Activated T-cell treated with anti-CD3 and anti-CD28 coated beads, Interleukin-2, amount 50 U/mL, for 24 hours (primary cell): ENCODE data around the gene KIF1C.
A peak's percentile ranks its signal among the peaks of the same experiment; 100 is the strongest.

Experiments
- DNase-seq: peaks from one replicate; pipeline ENCODE4 v3.0.0-alpha.2; 2020
- H3K27ac Mint-ChIP-seq: 2 replicates; pipeline ENCODE4 v1.8.0; 2020; ENCODE audit warnings: mild to moderate bottlenecking, mixed read lengths
- H3K27me3 Mint-ChIP-seq: 2 replicates; pipeline ENCODE4 v1.8.0; 2020; ENCODE audit warnings: mixed read lengths
- H3K36me3 Mint-ChIP-seq: 2 replicates; pipeline ENCODE4 v1.8.0; 2020; ENCODE audit warnings: low read depth, mixed read lengths
- H3K4me1 Mint-ChIP-seq: 2 replicates; pipeline ENCODE4 v1.8.0; 2020; ENCODE audit warnings: low read depth, mixed read lengths
- H3K4me3 Mint-ChIP-seq: 2 replicates; pipeline ENCODE4 v1.8.0; 2020; ENCODE audit warnings: mild to moderate bottlenecking, moderate library complexity, mixed read lengths
- H3K9me3 Mint-ChIP-seq: 2 replicates; pipeline ENCODE4 v1.8.0; 2020; ENCODE audit warnings: mixed read lengths

Gene KIF1C

GRCh38 chr17:4960279-4960922 lies 37.3 kb upstream of the KIF1C start:
- Mint-ChIP-seq H3K36me3 (peaks cover 56% of the 10 kb centered on the region), H3K27me3 (no peaks in the 10 kb centered on the region), H3K4me3 (no peak overlapping the region), H3K9me3 (no peaks in the 10 kb centered on the region), H3K27ac (peak overlapping the region; percentile 22), H3K4me1 (peaks cover 6% of the 10 kb centered on the region)
- no peak for DNase-seq

GRCh38 chr17:4965311-4965986 lies 32.3 kb upstream of the KIF1C start:
- Mint-ChIP-seq H3K27me3 (no peaks in the 10 kb centered on the region), H3K36me3 (peaks cover 24% of the 10 kb centered on the region), H3K27ac (peak overlapping the region; percentile 53), H3K4me3 (peak overlapping the region; percentile 46), H3K4me1 (peaks cover 33% of the 10 kb centered on the region), H3K9me3 (peaks cover 5% of the 10 kb centered on the region)
- DNase-seq = no peak

- no peak overlapping the region for H3K27ac Mint-ChIP-seq
These were observed 30.8 kb upstream of the KIF1C start for GRCh38 chr17:4966844-4967538.

GRCh38 chr17:4967539-4968485 lies 29.9 kb upstream of the KIF1C start, which contains the start of gene SPAG7:
SPAG7 (minus strand) TSS chr17:4967817; CDS start chr17:4967804, 13 bp downstream.
- peaks cover 5% of the 10 kb centered on the region for H3K9me3 Mint-ChIP-seq
- no peak within 1 kb of the TSS for H3K4me3 Mint-ChIP-seq
- DNase-seq = peak; percentile 98
- H3K36me3 Mint-ChIP-seq = peaks cover 17% of the 10 kb centered on the region
- peaks cover 43% of the 10 kb centered on the region for H3K4me1 Mint-ChIP-seq
- no peak within 1 kb of the TSS for H3K27ac Mint-ChIP-seq
- no peaks in the 10 kb centered on the region for H3K27me3 Mint-ChIP-seq

More at GRCh38 chr17:4966844-4967538, 30.8 kb upstream of the KIF1C start:
- Mint-ChIP-seq H3K4me1 (peaks cover 43% of the 10 kb centered on the region), H3K27me3 (no peaks in the 10 kb centered on the region), H3K4me3 (no peak overlapping the region), H3K36me3 (peaks cover 17% of the 10 kb centered on the region), H3K9me3 (peaks cover 5% of the 10 kb centered on the region)
- DNase-seq = no peak

GRCh38 chr17:4968486-4969046 lies 29.2 kb upstream of the KIF1C start:
- H3K36me3 Mint-ChIP-seq = peaks cover 15% of the 10 kb centered on the region
- H3K4me1 Mint-ChIP-seq = peaks cover 43% of the 10 kb centered on the region
- H3K27ac Mint-ChIP-seq = no peak overlapping the region
- H3K4me3 Mint-ChIP-seq = no peak overlapping the region
- H3K9me3 Mint-ChIP-seq = peaks cover 5% of the 10 kb centered on the region
- H3K27me3 Mint-ChIP-seq = no peaks in the 10 kb centered on the region
- DNase-seq = peak; percentile 73

- Mint-ChIP-seq H3K4me3 (no peak overlapping the region), H3K9me3 (peaks cover 5% of the 10 kb centered on the region), H3K36me3 (peaks cover 10% of the 10 kb centered on the region), H3K4me1 (peaks cover 43% of the 10 kb centered on the region), H3K27ac (no peak overlapping the region), H3K27me3 (no peaks in the 10 kb centered on the region)
- DNase-seq = peak; percentile 78
These were observed 28.7 kb upstream of the KIF1C start for GRCh38 chr17:4969047-4969550.

- Mint-ChIP-seq H3K27ac (no peak overlapping the region), H3K4me3 (no peak overlapping the region), H3K9me3 (peaks cover 5% of the 10 kb centered on the region)
These were observed 28.1 kb upstream of the KIF1C start for GRCh38 chr17:4969551-4970173.

GRCh38 chr17:4970273-4970672 lies 27.5 kb upstream of the KIF1C start:
- H3K4me1 Mint-ChIP-seq = peaks cover 40% of the 10 kb centered on the region
- H3K36me3 Mint-ChIP-seq = peaks cover 4% of the 10 kb centered on the region
- no peak overlapping the region for H3K4me3 Mint-ChIP-seq
- H3K9me3 Mint-ChIP-seq = peaks cover 5% of the 10 kb centered on the region
- H3K27ac Mint-ChIP-seq = no peak overlapping the region
- no peaks in the 10 kb centered on the region for H3K27me3 Mint-ChIP-seq
- DNase-seq = no peak

More at GRCh38 chr17:4969551-4970173, 28.1 kb upstream of the KIF1C start:
- peaks cover 9% of the 10 kb centered on the region for H3K36me3 Mint-ChIP-seq
- peaks cover 43% of the 10 kb centered on the region for H3K4me1 Mint-ChIP-seq
- peak; percentile 75 for DNase-seq
- H3K27me3 Mint-ChIP-seq = no peaks in the 10 kb centered on the region

- H3K4me1 Mint-ChIP-seq = peaks cover 29% of the 10 kb centered on the region
- H3K36me3 Mint-ChIP-seq = peaks cover 9% of the 10 kb centered on the region
- peak overlapping the region; percentile 45 for H3K27ac Mint-ChIP-seq
These were observed 25.9 kb upstream of the KIF1C start for GRCh38 chr17:4971826-4972225.

GRCh38 chr17:4972322-4972721 lies 25.4 kb upstream of the KIF1C start:
- H3K27me3 Mint-ChIP-seq = no peaks in the 10 kb centered on the region
- H3K4me3 Mint-ChIP-seq = no peak overlapping the region
- DNase-seq = no peak
- H3K36me3 Mint-ChIP-seq = peaks cover 14% of the 10 kb centered on the region
- no peaks in the 10 kb centered on the region for H3K9me3 Mint-ChIP-seq
- H3K27ac Mint-ChIP-seq = peak overlapping the region; percentile 22
- H3K4me1 Mint-ChIP-seq = peaks cover 29% of the 10 kb centered on the region

More at GRCh38 chr17:4971826-4972225, 25.9 kb upstream of the KIF1C start:
- DNase-seq = no peak
- no peaks in the 10 kb centered on the region for H3K27me3 Mint-ChIP-seq
- no peak overlapping the region for H3K4me3 Mint-ChIP-seq
- no peaks in the 10 kb centered on the region for H3K9me3 Mint-ChIP-seq

GRCh38 chr17:4972752-4973151 lies 25.0 kb upstream of the KIF1C start:
- Mint-ChIP-seq H3K27me3 (no peaks in the 10 kb centered on the region), H3K27ac (peak overlapping the region; percentile 51), H3K4me3 (no peak overlapping the region), H3K36me3 (peaks cover 18% of the 10 kb centered on the region), H3K4me1 (peaks cover 29% of the 10 kb centered on the region), H3K9me3 (no peaks in the 10 kb centered on the region)
- DNase-seq = no peak

- H3K9me3 Mint-ChIP-seq = no peaks in the 10 kb centered on the region
- no peaks in the 10 kb centered on the region for H3K27me3 Mint-ChIP-seq
- no peak for DNase-seq
- H3K27ac Mint-ChIP-seq = peak overlapping the region; percentile 51
- peaks cover 29% of the 10 kb centered on the region for H3K4me1 Mint-ChIP-seq
- no peak overlapping the region for H3K4me3 Mint-ChIP-seq
- H3K36me3 Mint-ChIP-seq = peaks cover 26% of the 10 kb centered on the region
These were observed 24.3 kb upstream of the KIF1C start for GRCh38 chr17:4973256-4974114.
